ENCODE data around the gene ABRACL.

Gene ABRACL

DNA sequence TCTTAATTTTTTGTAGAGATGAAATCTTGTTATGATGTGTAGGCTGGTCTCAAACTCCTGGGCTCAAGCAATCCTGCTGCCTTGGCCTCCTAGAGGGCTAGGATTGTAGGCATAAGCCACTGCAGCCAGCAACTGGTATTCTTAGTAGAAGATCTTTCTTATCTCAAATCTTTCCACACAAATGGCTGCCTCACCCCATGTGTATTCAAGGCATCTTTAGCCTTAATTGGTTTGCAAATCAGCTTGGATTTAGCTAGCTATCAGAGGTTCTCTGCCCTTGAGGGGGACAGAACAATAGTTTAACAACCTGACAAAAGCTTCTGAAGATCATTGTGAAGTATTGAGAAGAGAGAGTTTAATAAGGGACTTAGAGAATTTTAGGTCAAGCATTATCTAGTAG, 17.9 kb upstream of the ABRACL start:
- Histone ChIP-seq H3K4me3 (ENCODE audit: low read depth, low read length, poor library complexity, severe bottlenecking) (no peak overlapping the region), H3K9ac (ENCODE audit: low read length) (no peak overlapping the region), H3K9me3 (ENCODE audit: low read length) (no peaks in the 10 kb centered on the region), H3K79me2 (ENCODE audit: insufficient read depth, low read length) (no peaks in the 10 kb centered on the region), H3K4me1 (ENCODE audit: insufficient read depth, low read length, severe bottlenecking) (no peaks in the 10 kb centered on the region), H2AFZ (ENCODE audit: low read length) (no peak overlapping the region), H3F3A (ENCODE audit: insufficient read depth, low read length) (no peaks in the 10 kb centered on the region), H3K36me3 (ENCODE audit: insufficient read depth, low read length) (no peaks in the 10 kb centered on the region), H3K4me2 (ENCODE audit: low read length) (no peak overlapping the region), H3K9me2 (ENCODE audit: low read depth, low read length) (no peaks in the 10 kb centered on the region), H4K20me1 (ENCODE audit: insufficient read depth, low read length) (no peaks in the 10 kb centered on the region), H3K27me3 (ENCODE audit: insufficient read depth, low read length) (no peaks in the 10 kb centered on the region), H3K27ac (ENCODE audit: low read depth, low read length, poor library complexity, severe bottlenecking) (no peak overlapping the region)
- TF ChIP-seq, protein P1, sequence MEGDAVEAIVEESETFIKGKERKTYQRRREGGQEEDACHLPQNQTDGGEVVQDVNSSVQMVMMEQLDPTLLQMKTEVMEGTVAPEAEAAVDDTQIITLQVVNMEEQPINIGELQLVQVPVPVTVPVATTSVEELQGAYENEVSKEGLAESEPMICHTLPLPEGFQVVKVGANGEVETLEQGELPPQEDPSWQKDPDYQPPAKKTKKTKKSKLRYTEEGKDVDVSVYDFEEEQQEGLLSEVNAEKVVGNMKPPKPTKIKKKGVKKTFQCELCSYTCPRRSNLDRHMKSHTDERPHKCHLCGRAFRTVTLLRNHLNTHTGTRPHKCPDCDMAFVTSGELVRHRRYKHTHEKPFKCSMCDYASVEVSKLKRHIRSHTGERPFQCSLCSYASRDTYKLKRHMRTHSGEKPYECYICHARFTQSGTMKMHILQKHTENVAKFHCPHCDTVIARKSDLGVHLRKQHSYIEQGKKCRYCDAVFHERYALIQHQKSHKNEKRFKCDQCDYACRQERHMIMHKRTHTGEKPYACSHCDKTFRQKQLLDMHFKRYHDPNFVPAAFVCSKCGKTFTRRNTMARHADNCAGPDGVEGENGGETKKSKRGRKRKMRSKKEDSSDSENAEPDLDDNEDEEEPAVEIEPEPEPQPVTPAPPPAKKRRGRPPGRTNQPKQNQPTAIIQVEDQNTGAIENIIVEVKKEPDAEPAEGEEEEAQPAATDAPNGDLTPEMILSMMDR (IDR thresholded peaks at IDR 0.05; ENCODE audit: low read length), result no peak
- TF ChIP-seq EZH2 (IDR thresholded peaks at IDR 0.05; ENCODE audit: borderline replicate concordance, low read length), result no peak

DNA sequence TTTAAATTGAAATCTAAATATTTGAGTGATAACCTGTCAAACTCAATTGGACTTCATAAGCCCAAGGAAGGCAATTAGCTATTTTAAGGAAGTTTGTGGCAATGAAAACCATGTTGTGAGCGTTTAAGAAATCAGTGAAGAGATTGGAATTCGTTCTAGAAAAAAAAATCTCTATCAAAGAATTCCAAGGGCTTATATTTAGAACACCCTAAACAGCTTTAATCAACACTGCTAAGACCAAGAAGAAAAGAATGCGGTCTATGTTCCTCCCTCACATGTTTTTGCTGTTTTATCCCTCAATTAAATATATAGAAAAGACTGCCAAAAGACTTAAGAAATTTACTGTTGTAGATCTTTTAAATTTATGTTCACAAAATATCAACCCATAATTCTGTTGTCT, 16.6 kb upstream of the ABRACL start:
- Histone ChIP-seq H3K4me3 (ENCODE audit: low read depth, low read length, poor library complexity, severe bottlenecking) (no peak overlapping the region), H3K79me2 (ENCODE audit: insufficient read depth, low read length) (no peaks in the 10 kb centered on the region), H2AFZ (ENCODE audit: low read length) (no peak overlapping the region), H3K4me1 (ENCODE audit: insufficient read depth, low read length, severe bottlenecking) (peaks cover 11% of the 10 kb centered on the region), H3K27me3 (ENCODE audit: insufficient read depth, low read length) (no peaks in the 10 kb centered on the region), H3F3A (ENCODE audit: insufficient read depth, low read length) (no peaks in the 10 kb centered on the region), H3K9ac (ENCODE audit: low read length) (no peak overlapping the region), H3K9me3 (ENCODE audit: low read length) (no peaks in the 10 kb centered on the region), H4K20me1 (ENCODE audit: insufficient read depth, low read length) (no peaks in the 10 kb centered on the region), H3K27ac (ENCODE audit: low read depth, low read length, poor library complexity, severe bottlenecking) (no peak overlapping the region), H3K9me2 (ENCODE audit: low read depth, low read length) (no peaks in the 10 kb centered on the region), H3K4me2 (ENCODE audit: low read length) (no peak overlapping the region), H3K36me3 (ENCODE audit: insufficient read depth, low read length) (no peaks in the 10 kb centered on the region)
- TF ChIP-seq, protein P1 (IDR thresholded peaks at IDR 0.05; ENCODE audit: low read length), result no peak

- no peaks in the 10 kb centered on the region for H3K36me3 ChIP-seq (ENCODE audit: insufficient read depth, low read length)
- no peaks in the 10 kb centered on the region for H4K20me1 ChIP-seq (ENCODE audit: insufficient read depth, low read length)
- no peak overlapping the region for H3K4me3 ChIP-seq (ENCODE audit: low read depth, low read length, poor library complexity, severe bottlenecking)
- H3K4me2 ChIP-seq (ENCODE audit: low read length), result no peak overlapping the region
- no peaks in the 10 kb centered on the region for H3K79me2 ChIP-seq (ENCODE audit: insufficient read depth, low read length)
- no peaks in the 10 kb centered on the region for H3F3A ChIP-seq (ENCODE audit: insufficient read depth, low read length)
- H3K9me2 ChIP-seq (ENCODE audit: low read depth, low read length), result no peaks in the 10 kb centered on the region
- peaks cover 15% of the 10 kb centered on the region for H3K4me1 ChIP-seq (ENCODE audit: insufficient read depth, low read length, severe bottlenecking)
- no peaks in the 10 kb centered on the region for H3K9me3 ChIP-seq (ENCODE audit: low read length)
- H3K27ac ChIP-seq (ENCODE audit: low read depth, low read length, poor library complexity, severe bottlenecking), result no peak overlapping the region
- no peaks in the 10 kb centered on the region for H3K27me3 ChIP-seq (ENCODE audit: insufficient read depth, low read length)
- H3K9ac ChIP-seq (ENCODE audit: low read length), result no peak overlapping the region
- H2AFZ ChIP-seq (ENCODE audit: low read length), result no peak overlapping the region
- no peak for TF ChIP-seq EZH2 (IDR thresholded peaks at IDR 0.05; ENCODE audit: borderline replicate concordance, low read length)
- TF ChIP-seq, protein P1 (IDR thresholded peaks at IDR 0.05; ENCODE audit: low read length), result no peak
Measured at GRCh38 chr6:139013185-139013800, 15.3 kb upstream of the ABRACL start.
